GM18520 (cell line): Measurements from ENCODE around the gene PPP1R1B.

Experiments
- ATAC-seq: cut with Tn5 transposase; IDR thresholded peaks from one replicate; pipeline ENCODE4 v1.9.1; 2021; ENCODE audit not compliant: unreplicated experiment

Gene PPP1R1B

DNA sequence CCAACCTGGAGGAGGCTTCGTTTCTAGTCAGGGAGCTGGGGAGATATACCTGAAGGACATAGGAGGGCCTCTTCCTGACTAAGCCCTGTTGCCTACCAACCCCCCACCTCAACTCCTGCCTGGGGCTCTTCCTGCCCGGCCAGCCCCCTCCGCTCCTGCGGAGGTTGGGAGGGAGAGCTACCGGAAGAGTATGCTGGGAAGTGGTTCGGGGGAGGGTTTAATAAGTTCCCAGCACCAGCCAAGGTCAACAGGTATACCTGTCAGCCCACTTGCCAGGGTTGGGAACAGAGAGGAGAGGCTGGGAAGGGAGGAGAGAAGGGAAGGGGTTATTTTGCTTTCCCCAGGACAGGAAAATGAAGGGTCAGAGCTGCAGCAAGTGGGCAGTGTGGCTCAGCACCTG lies 4.7 kb downstream of the PPP1R1B start:
- no peak for ATAC-seq

DNA sequence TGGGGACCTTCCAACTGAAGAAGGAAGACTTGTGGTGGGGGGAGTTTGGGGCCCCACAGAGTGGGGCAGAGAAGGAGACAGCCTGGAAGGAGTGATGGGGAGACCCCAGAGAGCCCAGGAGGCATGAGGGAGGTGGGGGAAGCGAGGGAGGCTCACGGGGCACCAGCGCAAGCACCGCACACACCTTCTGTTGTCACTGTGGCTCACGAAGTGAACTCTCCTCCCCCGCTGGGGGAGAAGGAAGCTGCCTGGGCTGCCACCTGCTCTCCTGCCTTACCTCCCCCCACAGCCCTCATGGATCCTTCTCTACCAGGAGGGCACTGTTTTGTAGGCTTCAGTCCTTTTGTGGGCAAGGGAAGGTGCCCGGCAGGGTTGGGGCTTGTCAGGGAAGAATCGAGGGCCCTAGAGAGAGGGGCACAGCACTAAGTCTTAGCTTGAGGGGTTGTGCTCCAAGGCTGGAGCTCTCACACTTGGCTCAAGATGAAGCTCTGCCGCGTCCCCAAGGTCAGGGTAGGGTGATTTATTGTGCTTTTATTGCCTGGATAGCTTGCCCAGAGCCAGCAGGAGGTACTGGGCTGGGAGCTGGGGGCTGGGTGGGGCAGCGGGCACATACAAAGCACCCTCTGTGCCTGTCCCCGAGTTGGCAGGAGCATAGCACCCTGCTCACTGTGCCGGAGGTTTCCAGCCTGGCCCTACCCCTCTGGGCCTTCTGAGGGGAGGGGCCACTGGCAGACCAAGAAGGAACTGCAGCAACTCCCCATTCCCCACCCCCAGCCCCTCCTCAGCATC lies 5.6 kb downstream of the PPP1R1B start:
- no peak for ATAC-seq

DNA sequence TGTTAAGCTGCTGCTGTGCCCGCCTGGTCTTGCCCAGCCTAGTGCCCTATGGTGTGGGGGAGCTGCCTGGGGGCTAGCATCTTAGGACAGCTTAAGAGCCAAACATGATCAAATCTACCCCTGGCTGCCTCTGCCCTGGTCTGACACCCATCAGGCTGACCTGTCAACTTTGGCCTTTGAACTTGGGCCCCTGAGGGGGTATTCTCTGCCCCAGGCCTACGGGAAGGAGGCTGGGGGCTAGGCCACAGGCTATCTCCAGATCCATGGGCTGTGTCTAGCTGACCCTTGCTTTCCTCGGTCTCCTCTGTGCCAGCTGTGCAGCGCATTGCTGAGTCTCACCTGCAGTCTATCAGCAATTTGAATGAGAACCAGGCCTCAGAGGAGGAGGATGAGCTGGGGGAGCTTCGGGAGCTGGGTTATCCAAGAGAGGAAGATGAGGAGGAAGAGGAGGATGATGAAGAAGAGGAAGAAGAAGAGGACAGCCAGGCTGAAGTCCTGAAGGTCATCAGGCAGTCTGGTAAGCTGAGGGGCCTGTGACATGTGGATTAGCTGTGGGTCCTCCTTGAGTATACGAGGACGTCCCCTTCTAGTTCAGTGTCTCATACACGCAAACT lies 6.9 kb downstream of the PPP1R1B start:
- ATAC-seq = no peak

DNA sequence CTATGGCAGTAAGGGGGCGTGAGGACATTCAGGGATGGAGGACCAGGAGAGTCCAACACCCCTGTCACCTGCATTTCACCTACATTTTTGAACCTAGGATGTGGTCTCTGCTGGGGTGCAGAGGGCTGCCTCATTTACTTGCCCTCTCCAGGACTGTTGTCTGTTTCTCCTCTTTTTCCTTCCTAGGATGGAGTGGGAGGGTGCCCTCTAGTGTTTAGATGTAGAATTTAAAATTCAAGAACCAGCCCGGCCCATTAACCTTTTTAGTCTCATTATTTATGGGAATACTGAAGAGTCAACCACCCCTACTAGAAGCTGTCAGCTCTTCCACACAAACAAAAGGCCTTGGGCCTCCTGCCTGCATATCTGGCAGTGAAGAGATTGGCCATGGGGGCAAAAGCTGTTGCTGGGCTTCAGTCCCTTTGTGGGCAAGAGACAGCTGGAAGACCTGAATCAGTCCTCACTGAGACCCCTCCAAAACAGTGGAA lies 7.7 kb downstream of the PPP1R1B start:
- ATAC-seq = no peak

DNA sequence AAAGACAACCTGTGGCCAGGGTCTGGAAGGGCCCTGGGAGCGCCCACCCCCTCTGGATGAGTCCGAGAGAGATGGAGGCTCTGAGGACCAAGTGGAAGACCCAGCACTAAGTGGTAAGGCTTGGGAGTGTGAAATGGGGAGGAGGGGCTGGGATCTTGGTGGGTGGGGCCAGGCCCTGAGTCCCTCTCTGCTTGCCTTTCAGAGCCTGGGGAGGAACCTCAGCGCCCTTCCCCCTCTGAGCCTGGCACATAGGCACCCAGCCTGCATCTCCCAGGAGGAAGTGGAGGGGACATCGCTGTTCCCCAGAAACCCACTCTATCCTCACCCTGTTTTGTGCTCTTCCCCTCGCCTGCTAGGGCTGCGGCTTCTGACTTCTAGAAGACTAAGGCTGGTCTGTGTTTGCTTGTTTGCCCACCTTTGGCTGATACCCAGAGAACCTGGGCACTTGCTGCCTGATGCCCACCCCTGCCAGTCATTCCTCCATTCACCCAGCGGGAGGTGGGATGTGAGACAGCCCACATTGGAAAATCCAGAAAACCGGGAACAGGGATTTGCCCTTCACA lies 8.9 kb downstream of the PPP1R1B start:
- no peak for ATAC-seq

DNA sequence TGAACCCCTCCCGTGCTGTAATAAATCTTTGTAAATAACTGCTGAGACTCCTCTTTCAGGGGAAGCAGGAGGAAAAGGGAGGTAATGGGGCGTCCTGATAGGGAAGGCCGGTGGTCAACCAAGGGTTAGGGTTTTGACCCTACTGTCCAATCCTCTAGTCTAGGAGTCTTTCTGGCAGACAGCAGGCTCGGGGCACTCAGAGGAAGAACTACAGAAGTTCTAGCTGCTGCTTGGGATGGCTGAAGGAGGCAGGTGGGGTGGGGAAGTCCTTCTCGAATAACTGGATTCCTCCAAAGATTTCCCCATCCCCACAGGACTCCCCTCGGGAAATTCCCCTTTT lies 9.8 kb downstream of the PPP1R1B start:
- ATAC-seq = no peak

DNA sequence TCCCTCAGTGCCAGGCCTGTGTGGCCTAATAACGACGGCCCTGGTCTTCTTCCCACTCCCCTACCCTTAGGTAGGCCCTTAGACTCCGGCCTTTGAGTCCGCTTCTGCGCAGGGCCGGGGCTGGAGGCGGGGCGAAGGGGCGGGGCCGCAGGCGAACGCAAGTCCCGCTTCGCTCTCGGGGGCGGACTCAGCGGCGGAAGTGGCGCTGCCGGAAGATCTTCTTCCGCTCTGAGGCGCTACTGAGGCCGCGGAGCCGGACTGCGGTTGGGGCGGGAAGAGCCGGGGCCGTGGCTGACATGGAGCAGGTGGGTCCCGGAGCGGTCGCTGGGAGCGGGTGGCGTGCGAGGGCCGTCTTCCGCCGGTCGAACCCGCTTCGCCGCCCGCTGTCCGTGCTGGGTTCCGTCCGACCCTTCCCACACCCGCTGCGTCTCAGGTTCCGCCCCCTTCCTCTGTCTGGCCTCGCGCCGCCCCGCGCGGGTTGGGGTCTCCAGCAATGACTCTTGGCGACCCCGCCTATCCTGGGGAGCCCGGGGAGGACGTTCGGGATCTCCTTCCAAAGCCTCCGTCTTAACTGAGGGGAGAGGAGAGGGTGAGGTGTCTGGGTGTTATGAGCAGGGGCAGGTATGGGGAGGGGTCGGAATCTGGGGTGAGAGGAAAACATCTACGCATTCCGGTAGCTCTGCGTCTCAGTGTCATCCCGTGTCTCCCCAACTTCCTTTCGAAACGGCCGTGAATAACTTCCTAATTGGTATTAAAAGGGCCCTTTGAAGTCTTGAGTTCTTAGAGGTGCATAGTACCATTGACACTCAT lies 10.4 kb downstream of the PPP1R1B start, which contains the start of gene STARD3:
Gene STARD3, plus strand, starts transcription at position 218 of the 810 bp plus-strand sequence. CDS start 16,388 bp downstream, outside the sequence.
- peak; percentile 58 for ATAC-seq

DNA sequence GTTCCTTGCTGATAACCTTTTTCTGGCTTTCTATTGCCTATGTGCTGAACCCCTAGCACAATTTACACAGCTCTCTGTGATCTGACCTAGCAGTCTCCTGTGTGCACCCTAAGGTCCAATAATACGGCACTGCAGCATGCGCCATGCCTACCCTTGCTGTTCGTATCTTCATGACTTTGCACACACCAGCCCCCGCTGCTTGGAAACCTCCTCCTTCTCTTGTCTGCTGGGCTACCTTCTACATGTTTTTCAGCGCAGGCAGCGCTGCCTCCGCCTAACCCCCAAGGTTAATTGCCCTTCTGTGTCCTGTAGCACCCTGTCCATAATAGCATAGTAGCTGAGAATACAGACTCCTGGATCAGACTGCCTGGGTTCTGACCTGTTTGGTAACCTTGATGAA lies 11.6 kb downstream of the PPP1R1B start:
- ATAC-seq = no peak

DNA sequence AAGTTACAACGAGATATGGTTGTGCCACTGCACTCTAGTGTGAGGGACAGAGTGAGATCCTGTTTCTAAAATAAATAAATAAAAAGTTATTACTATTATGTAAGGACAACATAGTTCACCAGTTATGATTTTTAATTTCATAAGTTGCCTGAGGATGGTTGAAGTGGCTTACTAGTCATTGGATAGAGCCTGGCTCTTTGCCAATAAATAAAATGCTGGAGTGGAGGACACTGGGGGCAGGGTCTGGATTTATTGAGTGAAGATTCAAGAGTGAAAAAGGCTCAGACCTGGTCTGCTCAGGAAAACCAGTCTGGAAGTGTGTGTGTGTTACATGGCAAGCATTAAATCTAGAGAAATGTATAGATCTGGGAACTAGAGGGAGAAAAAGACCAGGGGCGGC lies 12.3 kb downstream of the PPP1R1B start:
- no peak for ATAC-seq

DNA sequence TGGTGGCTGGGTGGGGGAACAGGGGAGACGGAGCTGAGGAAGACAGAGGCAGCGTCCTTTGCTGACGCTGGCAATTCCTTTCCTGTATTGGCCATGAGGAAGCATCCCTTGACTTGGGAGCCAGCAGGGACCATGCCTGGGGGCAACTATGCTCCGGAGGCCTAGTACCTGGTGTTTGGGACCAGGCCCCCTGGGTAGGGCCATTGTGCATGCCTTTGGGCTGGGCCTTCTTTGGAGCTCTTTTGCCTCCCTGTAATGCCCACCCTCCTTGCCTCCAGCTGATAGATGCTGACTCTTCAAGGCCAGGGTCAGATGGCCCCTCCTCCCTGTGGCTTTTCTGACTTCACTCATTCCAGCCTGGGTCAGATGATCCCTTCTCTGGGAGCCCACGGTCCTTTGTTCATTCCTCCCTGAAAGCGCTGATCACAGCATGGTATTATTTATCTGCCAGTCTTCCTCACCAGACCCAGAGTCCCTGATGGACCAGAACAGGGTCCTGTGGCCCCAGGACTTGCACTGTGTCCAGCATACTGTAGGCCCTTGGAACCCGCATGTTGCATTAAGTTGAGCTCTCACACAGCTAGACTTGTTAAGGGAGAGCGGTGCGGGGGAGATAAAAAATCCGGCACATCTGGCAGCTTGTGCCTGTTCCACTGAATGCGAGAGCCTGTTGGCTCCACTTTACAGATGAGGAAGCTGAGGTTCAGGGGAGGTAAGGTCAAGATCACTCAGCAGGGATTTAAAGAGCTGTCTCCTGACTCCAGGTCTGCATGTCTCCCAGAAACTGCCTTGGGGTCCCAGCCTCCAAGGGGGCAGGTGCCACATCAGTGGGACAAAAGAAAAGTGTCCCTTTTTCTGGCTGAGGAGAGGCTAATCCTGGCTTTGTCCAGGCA lies 13.1 kb downstream of the PPP1R1B start:
- no peak for ATAC-seq

DNA sequence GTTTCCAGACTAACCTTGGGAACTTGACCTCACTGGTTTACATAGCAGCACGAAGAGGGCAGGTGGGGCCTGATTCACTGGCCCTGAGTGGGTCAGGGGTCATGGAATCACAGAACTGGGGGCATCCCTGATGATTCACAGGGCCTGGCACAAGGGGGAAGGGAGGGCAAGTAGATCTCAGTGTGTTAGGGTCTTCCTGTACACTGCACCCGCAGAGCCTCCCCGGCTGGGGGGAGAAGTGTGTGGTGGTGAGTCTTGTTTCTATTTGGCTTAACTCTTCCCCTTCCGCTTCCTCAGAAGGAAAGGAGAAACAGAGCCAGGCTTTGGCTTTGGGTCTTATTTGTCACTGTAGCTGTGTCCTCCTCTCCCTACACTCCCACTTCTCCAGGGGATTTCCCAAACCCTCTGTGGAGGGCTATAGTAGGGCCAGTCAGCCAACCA lies 13.9 kb downstream of the PPP1R1B start:
- no peak for ATAC-seq

DNA sequence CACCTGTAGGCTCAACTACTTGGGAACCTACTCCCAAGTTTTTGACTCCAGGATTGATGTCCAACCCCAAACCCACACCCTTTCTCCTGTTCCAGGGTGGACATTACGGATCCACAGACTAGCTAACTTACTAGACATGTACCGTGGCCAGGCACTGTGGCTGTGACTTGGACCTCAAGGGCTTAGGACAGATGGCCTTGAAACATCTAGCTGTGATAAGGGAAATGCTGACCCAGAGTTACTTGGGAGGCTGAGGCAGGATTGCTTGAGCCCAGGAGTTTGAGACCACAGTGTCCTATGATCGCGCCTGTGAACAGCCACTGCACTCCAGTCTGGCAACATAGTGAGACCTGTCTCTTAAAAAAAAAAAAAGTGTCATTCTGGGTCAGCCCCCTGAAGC lies 14.3 kb downstream of the PPP1R1B start:
- no peak for ATAC-seq

DNA sequence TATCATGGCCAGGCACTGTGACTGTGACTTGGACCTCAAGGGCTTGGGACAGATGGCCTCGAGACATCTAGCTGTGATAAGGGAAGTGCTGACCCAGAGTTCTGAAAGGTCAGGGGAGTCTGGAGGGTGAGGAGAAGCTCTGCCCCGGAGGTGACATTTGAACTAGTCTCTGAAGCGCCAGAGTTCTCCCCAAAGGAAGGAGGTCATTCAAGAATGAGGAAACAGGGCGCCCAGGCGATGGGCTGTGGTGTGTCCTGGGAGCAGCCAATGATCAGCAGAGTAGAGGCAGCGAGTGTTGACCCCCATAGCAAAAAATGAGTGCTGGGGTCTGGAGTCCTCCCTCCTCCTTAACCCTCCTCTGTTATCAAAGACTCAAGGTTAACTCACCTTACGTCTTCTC lies 15.1 kb downstream of the PPP1R1B start:
- ATAC-seq = no peak

DNA sequence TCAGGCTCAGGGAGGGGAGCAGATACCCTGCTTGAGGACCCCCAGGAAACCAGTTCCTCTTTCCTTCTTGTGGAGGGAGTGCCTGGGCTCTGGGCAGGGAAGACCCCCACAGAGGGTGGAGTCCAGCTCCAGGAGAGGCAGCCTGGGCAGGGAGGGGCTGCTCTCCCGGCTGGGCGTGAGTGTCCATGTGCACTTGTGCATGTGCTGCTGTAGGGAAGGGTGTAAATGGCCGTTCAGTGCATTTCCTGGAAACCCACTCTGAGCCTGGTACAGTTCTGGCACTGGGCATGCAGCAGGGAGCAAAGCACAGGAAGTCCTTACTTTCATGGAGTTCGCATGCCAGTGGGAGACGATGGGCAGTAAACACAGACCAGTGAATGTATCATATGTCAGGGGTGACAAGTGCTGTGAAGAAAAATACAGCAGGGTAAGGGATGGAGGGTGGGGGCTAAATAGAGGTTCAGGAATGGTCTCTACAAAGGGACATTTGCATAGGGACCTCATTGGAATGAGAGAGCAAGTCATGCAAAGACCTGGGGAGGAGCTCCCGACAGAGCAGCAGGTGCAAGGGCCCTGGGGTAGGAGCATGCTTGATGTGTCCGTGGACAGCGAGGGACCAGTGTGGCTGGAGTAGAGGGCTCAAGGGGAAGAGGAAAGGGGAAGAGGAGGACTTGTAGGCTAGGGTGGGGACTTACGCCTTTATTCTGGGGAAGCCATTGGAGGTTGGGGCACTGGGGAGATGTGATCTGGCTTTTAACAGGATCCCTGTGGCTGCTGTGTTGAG lies 15.7 kb downstream of the PPP1R1B start:
- no peak for ATAC-seq

DNA sequence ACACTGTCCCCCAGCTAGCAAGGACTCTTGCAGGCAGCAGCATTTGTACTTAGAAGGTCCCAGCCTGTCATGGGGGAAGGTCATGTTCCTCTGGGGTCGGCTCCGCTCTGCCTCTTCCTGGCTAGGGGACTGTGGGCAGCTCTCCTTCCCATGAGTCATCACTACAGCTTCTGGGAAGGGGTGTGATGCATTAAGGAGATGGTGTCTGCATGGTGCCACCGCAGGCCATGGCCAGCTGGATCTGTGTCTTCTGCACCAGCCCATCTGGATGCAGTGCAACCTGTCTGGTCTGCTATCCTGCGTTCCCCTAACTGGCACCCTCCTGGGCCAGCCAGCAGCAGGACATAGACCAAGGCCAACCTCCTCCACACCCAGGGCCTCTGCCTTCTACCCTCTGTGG lies 16.5 kb downstream of the PPP1R1B start:
- ATAC-seq = no peak

DNA sequence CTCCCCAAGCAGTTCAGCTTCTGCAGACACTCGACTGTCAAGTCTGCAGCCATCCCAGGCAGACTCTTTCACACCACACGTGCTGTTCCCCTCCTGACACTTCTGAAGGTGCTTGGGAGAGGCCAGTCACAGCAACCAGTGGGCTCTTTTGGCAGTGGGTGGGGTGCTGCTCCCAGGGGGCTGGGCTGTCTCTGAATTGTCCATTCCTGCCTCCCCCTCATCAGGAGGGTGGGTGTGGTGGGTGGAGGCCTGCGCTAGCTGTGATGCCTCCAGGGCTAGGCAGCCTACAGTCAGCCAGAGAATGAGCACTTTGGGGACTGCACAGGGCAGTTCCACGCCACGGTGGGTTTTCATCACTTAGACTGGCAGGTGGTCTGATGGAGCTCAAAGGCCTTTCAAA lies 20.5 kb downstream of the PPP1R1B start:
- ATAC-seq = no peak

DNA sequence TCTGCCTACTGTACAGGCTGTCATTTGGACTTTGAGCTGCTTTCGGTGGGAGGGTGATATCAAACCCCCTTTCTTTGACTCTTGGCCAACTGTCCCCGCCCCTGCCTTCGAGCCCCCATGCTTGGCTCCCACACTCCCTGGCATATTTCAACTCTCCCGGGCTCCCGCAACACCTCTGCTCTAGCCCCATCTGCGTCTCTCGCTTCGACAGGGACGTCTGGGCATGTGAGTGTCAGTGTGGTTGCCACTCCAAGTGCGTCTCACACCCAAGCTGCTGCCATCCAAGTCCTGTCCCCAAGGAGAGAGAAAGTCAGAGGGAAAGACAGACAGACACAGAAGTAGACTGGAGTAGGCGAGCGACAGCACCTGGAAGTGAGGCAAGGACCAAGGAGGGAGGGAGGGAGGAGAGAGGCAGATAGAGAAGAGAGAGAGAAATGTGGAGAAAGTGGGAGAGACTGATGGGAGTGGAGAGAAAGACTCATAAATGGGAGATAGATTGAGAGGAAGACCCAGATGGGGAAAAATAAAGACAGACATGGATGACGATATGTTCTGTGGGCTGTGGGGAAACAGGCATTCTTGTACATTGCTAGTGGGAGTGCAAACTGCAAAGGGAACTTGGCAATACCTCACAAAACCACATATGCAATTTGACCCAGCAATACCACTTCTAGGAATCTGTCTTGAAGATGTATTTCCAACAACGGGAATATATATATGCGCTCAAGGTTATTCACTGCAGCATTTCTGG lies 22.0 kb downstream of the PPP1R1B start:
- no peak for ATAC-seq

DNA sequence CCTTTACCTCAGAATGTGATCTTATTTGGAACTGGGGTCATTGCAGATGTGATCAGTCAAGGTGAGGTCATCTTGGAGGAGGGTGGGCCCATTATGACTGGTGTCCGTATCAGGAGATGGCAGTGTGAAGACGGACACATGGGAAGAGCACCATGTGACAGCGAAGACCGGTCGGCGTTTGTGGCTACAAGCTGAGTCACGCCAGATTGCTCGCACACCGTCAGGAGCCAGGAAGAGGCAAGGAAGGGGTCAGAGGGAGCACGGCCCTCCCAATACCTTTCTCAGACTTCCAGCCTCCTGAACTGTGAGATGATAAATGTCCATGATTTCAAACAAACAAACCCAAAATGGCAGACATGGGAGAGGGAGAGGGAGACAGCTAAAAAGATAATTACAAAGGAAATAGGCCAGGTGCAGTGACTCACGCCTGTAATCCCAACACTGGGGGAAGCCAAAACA lies 23.4 kb downstream of the PPP1R1B start:
- ATAC-seq = no peak
